Gastrocnemius medialis (tissue), 4 donors: ENCODE results near the gene KRTAP10-4. TPM values are rescaled to one million over a fixed set of nuclear protein-coding genes. Genes with fewer than 3 reads are reported as not detected.
"Not testable (repeated sequence)": the region's sequence is repeated elsewhere in the genome, so short reads cannot be mapped to it uniquely, and the experiment has no call there.

Source experiments
- ATAC-seq, 2 donors: fragments of 150-250 bp; one replicate each; pipeline ENCODE4 v1.9.1; 2016
- DNase-seq, 2 donors: peaks; one replicate each; pipeline ENCODE4 v3.0.0-alpha.2; 2019
- H3K27ac ChIP-seq, 4 donors: fragments of 200-600 bp; sonication (generic); 1 replicate in 1 of 4; 2 replicates in 3 of 4; pipeline ENCODE4 v1.5.1; 2016 to 2018; ENCODE audit warnings: mild to moderate bottlenecking in 2 of 4, moderate library complexity in 1 of 4
- H3K27me3 ChIP-seq, 3 donors: fragments of 200-600 bp; sonication (generic) in 2 of 3; 1 replicate in 1 of 3; 2 replicates in 2 of 3; pipeline versions ENCODE4 v1.5.1 to v1.6.0; 2016 to 2019; ENCODE audit warnings: mild to moderate bottlenecking in 1 of 3, moderate library complexity in 1 of 3
- H3K36me3 ChIP-seq, 2 donors: fragments of 200-600 bp; sonication (generic) in 1 of 2; one replicate each; pipeline ENCODE4 v1.5.1; 2017 to 2018
- H3K4me1 ChIP-seq, 2 donors: fragments of 200-600 bp; sonication (generic) in 1 of 2; one replicate each; pipeline ENCODE4 v1.5.1; 2016 to 2017; ENCODE audit warnings: mild to moderate bottlenecking in 2 of 2
- H3K4me3 ChIP-seq, 4 donors: fragments of 200-600 bp; sonication (generic) in 3 of 4; 1 replicate in 1 of 4; 2 replicates in 3 of 4; pipeline ENCODE4 v1.5.1; 2016 to 2019; ENCODE audit warnings: mild to moderate bottlenecking in 2 of 4
- H3K9me3 ChIP-seq, 3 donors: fragments of 200-600 bp; sonication (generic) in 2 of 3; 1 replicate in 1 of 3; 2 replicates in 2 of 3; pipeline ENCODE4 v1.5.1; 2016 to 2019
- POLR2A ChIP-seq, 2 donors: fragments of 450-650 bp; IDR thresholded peaks; one replicate each; pipeline ENCODE4 v1.6.1; 2017; ENCODE audit warnings: antibody characterized with exemption in 2 of 2, mild to moderate bottlenecking in 2 of 2, moderate library complexity in 2 of 2
- in situ Hi-C, 4 donors: fragments of 200-750 bp; cut with MboI; loops; one replicate each; pipeline versions ENCODE4 v1.15.0 to v1.8.0; 2017; ENCODE audit warnings: low sequenced_read_pairs in 4 of 4
- intact Hi-C: fragments of 100-400 bp; cut with DNase I; formaldehyde crosslinking; loops from one replicate; pipeline ENCODE4 v1.15.1; 2023; ENCODE audit warnings: low total_unique reads
- total RNA-seq, 4 donors: library from RNA; depleted of rRNA; stranded (reverse); fragments of >200 nt; gene quantifications; one replicate each; pipeline versions ENCODE4 v1.1.0 to v1.2.3, GENCODE V29; 2016
- TF ChIP-seq, protein P1 (sequence below), 5 experiments: fragments of 450-650 bp in 3 of 5; fragments of 200-600 bp in 2 of 5; sonication (generic) in 2 of 5; IDR thresholded peaks in 4 of 5; conservative IDR thresholded peaks in 1 of 5; 1 replicate in 4 of 5; 2 replicates in 1 of 5; pipeline ENCODE4 v1.5.1; 2016 to 2019; ENCODE audit warnings: antibody characterized with exemption in 5 of 5, mild to moderate bottlenecking in 3 of 5, moderate library complexity in 3 of 5

KRTAP10-4 gene
- total RNA-seq, 4 donors from 2014 or later, result not detected

DNA sequence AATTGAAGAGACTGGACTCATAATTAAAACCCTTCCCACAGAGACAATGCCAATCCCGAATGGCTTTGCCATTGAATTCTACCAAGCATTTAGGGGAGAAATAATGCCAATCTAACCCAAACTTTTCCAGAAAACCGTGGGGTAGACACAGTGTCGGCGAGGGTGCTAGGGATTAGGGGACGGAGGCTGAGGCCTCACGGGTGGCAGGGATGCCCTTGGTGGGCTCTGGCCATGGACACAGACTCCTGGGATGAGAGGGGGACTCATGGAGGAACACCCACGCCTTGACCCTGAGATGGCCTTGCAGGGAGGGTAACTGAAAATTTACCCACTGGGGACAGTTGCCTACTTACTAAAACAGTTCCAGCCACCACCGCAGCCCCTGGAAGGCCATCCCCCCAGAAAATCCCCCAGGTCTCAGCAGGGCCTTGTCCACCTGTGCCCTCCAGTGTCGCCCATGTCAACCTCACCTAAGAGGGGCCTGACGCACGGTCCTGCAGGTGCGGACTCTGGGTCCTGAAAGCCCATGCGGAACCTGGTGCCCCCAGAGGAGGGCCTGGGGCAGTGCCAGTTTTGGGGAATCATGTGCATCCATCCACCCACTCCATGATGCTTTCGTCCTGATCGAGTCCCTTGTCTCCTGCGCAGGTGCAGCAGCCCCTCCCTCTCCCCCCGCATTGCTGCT is 5.0 kb downstream of the KRTAP10-4 start:
- DNase-seq, result no peak
- H3K27me3 ChIP-seq, result peaks cover 0 to 19% (median 5%) of the 10 kb centered on the region in 3 donors

DNA sequence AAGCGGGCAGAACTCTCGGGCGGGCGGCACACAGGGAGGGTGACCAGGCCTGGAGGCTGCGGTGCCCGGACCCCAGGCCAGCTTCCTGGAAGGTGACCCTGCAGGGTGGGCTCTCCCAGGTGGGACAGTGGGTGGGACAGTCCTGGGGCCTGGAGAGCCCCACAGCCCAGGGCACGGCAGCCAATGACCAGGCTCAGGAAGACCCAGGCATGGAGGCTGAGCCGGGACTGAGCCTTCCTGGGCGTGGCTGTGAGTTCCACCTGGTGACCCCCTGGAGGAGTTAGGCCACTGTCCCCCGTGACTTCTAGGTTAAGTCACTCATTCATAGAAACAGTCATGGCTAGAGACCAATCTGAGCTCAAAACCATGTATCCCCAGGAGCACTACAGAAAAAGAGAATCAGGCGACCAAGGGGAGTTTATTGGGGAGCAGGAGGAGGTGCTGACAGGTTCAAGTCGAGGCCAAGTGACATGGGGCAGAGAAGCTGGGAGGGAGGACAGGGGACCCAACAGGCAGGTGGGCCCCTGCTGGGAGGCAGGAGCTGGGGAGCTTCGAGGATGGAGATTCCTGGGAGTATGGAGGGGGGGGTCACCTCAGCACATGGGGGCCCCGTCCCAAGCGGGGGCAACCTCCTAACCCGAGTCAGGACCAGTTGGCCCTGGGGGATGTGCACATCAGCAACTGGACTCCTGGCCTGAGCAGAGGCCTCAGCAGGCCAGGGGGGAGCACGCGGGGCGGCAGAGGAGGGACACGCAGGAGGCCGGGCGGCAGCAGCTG is 5.7 kb downstream of the KRTAP10-4 start:
- Histone ChIP-seq H3K27me3 (peaks cover 0 to 19% (median 5%) of the 10 kb centered on the region in 3 donors), H3K4me1 (no peaks in the 10 kb centered on the region), H3K4me3 (no peak overlapping the region), H3K36me3 (no peaks in the 10 kb centered on the region), H3K27ac (no peak overlapping the region), H3K9me3 (peaks cover 0 to 12% (median 0%) of the 10 kb centered on the region in 3 donors)
- intact Hi-C loops (no loop called here), in situ Hi-C loops (no loop called here)
- DNase-seq (no peak), ATAC-seq (no peak)
- TF ChIP-seq, protein P1, sequence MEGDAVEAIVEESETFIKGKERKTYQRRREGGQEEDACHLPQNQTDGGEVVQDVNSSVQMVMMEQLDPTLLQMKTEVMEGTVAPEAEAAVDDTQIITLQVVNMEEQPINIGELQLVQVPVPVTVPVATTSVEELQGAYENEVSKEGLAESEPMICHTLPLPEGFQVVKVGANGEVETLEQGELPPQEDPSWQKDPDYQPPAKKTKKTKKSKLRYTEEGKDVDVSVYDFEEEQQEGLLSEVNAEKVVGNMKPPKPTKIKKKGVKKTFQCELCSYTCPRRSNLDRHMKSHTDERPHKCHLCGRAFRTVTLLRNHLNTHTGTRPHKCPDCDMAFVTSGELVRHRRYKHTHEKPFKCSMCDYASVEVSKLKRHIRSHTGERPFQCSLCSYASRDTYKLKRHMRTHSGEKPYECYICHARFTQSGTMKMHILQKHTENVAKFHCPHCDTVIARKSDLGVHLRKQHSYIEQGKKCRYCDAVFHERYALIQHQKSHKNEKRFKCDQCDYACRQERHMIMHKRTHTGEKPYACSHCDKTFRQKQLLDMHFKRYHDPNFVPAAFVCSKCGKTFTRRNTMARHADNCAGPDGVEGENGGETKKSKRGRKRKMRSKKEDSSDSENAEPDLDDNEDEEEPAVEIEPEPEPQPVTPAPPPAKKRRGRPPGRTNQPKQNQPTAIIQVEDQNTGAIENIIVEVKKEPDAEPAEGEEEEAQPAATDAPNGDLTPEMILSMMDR (IDR thresholded peaks at IDR 0.05 in 4 of 5, conservative IDR thresholded peaks at IDR 0.05 in 1 of 5), result no peak
- TF ChIP-seq POLR2A (IDR thresholded peaks at IDR 0.05), result no peak

More for the DNA sequence above, 5.0 kb downstream of the KRTAP10-4 start:
- H3K27ac ChIP-seq, result no peak overlapping the region
- TF ChIP-seq, protein P1 (IDR thresholded peaks at IDR 0.05 in 4 of 5, conservative IDR thresholded peaks at IDR 0.05 in 1 of 5), result no peak
- no peak for TF ChIP-seq POLR2A (IDR thresholded peaks at IDR 0.05)
- no peaks in the 10 kb centered on the region for H3K36me3 ChIP-seq
- peaks cover 0 to 12% (median 0%) of the 10 kb centered on the region in 3 donors for H3K9me3 ChIP-seq
- no peaks in the 10 kb centered on the region for H3K4me1 ChIP-seq
- intact Hi-C loops, result no loop called here
- H3K4me3 ChIP-seq, result no peak overlapping the region
- in situ Hi-C loops, result no loop called here
- no peak for ATAC-seq

DNA sequence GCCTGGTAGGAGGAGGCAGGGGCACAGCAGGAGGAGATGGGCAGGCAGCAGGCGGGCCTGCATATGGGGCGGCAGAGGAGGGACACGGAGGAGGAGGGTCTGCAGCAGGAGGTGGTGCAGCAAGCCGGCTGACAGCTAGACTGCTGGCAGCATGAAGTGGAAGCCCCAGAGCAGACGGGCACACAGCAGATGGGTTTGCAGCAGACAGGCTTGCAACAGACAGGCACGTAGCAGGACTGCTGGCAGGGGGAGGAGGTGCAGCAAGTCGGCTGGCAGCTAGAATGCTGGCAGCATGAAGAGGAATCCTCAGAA is 6.3 kb downstream of the KRTAP10-4 start:
- no peak overlapping the region for H3K4me3 ChIP-seq
- intact Hi-C loops, result no loop called here
- in situ Hi-C loops, result no loop called here
- no peak for ATAC-seq
- H3K4me1 ChIP-seq, result no peaks in the 10 kb centered on the region
- no peak overlapping the region for H3K27ac ChIP-seq
- no peak for TF ChIP-seq POLR2A (IDR thresholded peaks at IDR 0.05)
- TF ChIP-seq, protein P1 (IDR thresholded peaks at IDR 0.05 in 4 of 5, conservative IDR thresholded peaks at IDR 0.05 in 1 of 5), result no peak
- H3K36me3 ChIP-seq, result no peaks in the 10 kb centered on the region
- no peak for DNase-seq
- H3K9me3 ChIP-seq, result peaks cover 0 to 12% (median 0%) of the 10 kb centered on the region in 3 donors
- peaks cover 0 to 16% (median 5%) of the 10 kb centered on the region in 3 donors for H3K27me3 ChIP-seq

DNA sequence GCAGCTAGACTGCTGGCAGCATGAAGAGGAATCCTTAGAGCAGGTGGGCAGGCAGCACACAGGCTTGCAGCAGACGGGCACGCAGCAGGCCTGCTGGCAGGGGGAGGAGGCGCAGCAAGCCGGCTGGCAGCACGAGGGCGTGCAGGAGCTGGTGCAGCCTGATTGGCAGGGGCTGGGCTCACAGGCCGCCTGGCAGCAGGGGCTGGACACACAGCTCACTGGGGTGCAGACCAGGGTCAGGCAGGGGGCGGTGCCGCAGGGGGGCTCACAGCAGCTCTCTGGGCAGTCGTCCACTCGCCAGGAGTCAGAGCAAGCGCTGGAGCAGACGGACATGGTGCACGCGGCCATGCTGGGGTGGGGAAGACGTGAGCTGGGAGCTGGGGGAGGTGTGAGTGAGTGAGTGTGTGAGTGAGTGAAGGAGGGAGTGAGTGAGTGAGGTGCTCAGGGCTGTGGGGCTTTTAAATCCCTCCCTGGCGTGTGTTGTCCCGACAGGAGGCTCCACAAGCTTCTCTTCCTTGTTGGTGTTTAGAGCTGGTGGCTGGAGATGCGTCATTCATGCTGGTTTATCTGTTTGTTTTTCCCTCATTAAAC is 6.8 kb downstream of the KRTAP10-4 start, which contains the start of gene KRTAP10-5:
Gene KRTAP10-5, minus strand, starts transcription at position 374 of the 591 bp plus-strand sequence. Its CDS starts 26 bp downstream, at position 348.
- Histone ChIP-seq H3K27me3 (peaks cover 3 to 18% (median 5%) of the 10 kb centered on the region in 3 donors), H3K9me3 (peaks cover 0 to 12% (median 0%) of the 10 kb centered on the region in 3 donors)
- in situ Hi-C loops, DNase-seq, H3K4me1 ChIP-seq, H3K36me3 ChIP-seq, H3K27ac ChIP-seq, ATAC-seq, H3K4me3 ChIP-seq, intact Hi-C loops: not testable (repeated sequence)

DNA sequence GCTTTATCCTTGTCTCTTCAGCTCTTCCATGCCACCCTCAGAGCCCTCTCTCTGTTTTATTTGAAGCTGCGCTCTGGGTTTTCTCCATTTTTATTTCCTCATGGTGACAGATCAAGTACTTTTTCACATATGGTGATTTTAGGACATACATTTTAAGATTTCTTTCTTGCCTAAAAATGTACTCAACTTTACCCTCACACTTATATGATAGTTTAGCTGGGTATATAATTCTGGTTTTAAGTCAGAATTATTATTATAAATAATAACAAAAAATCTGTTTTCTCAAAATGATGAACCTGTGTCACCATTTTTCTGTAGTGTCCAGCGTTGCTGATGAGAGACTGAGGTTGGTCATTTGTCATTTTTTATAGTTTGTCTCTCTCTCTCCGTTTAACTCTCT is 7.6 kb downstream of the KRTAP10-4 start:
- ATAC-seq (no peak), DNase-seq (no peak)
- in situ Hi-C loops, result no loop called here
- Histone ChIP-seq H3K27ac (no peak overlapping the region), H3K27me3 (peaks cover 5 to 26% (median 9%) of the 10 kb centered on the region in 3 donors), H3K4me1 (no peaks in the 10 kb centered on the region), H3K4me3 (no peak overlapping the region), H3K36me3 (no peaks in the 10 kb centered on the region), H3K9me3 (peaks cover 0 to 12% (median 0%) of the 10 kb centered on the region in 3 donors)
- intact Hi-C loops, result no loop called here
- TF ChIP-seq, protein P1 (IDR thresholded peaks at IDR 0.05 in 4 of 5, conservative IDR thresholded peaks at IDR 0.05 in 1 of 5), result no peak
